ENCODE data around the gene TMEM131. TPM values are rescaled to one million over a fixed set of nuclear protein-coding genes. Genes with fewer than 3 reads are reported as not detected.

Gene TMEM131
- total RNA-seq, 1 experiment from 2014 or later, result 28.9 TPM

DNA sequence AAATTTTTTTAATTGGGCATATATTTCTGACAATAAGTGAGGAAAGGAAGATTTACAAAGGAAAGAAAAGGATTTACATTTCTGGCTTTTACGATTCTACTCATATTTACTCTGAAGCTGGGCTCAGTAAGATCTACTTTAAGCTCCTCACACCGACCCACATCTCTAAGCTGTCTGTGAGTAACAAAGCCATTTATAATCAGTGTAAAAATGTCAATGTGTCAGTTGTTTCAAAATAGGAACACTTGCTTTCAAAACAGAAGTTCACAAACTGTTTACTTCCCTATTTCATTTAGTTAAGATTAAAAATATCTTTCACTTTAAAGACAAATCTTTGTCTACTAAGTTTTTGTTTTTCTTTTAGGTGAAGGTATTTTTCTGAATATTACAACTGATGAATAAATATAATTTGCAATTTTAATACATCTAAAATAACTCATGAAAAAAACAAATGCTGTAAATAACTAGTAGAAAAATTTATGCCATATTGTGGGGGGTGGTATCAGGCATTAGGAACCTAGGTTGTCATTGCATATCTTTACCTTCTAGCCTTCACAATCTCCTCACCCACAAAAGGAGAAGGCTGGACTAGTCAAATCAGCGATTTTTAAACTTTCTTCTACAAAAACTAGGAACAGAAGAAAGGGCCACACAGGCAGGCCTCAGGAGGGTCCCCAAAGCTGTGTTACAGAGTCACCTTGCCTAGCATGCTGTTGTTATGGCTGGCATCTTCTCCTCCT, 64.5 kb downstream of the TMEM131 start:
- POLR2A ChIA-PET (ENCODE audit: low non-redundant PET), result no interaction called here

DNA sequence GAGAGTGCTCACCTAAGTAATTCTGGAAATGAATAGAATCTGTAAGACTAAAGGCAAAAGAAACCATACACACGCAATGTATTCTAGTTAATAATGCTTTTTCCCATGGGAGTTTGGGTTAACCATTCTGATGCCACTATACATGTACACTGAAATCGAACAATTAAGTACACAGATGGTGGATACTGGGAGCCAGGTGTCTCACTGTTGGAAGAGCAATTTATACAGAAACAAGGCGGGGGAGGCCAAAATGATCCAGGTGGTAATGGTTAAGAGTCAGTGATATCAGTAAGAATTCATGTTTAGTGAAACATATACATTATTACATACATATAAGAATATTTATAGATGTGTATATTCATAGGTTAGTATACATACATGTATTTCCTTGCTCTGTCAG, 67.2 kb downstream of the TMEM131 start:
- Histone ChIP-seq H3K4me1 (ENCODE audit: insufficient read depth, low read length, poor library complexity, severe bottlenecking) (peaks cover 5% of the 10 kb centered on the region), H3K36me3 (ENCODE audit: insufficient read depth, low read length, poor library complexity, severe bottlenecking) (no peaks in the 10 kb centered on the region), H3K9me3 (ENCODE audit: low read depth, low read length, poor library complexity, severe bottlenecking) (no peaks in the 10 kb centered on the region), H3K27me3 (replicated peaks; ENCODE audit: insufficient read depth, low read depth, low read length, poor library complexity) (no peaks in the 10 kb centered on the region), H3K4me3 (ENCODE audit: low read depth, low read length, poor library complexity, severe bottlenecking) (no peak overlapping the region), H3K27ac (ENCODE audit: low read depth, low read length, poor library complexity, severe bottlenecking) (no peak overlapping the region)
- DNase-seq (ENCODE audit: low spot score), result no peak
- ChIA-PET CTCF (no interaction called here), POLR2A (ENCODE audit: low non-redundant PET) (no interaction called here)
- BruUV-seq (replicated peaks), result no TSS peak
- TF ChIP-seq, protein P1, sequence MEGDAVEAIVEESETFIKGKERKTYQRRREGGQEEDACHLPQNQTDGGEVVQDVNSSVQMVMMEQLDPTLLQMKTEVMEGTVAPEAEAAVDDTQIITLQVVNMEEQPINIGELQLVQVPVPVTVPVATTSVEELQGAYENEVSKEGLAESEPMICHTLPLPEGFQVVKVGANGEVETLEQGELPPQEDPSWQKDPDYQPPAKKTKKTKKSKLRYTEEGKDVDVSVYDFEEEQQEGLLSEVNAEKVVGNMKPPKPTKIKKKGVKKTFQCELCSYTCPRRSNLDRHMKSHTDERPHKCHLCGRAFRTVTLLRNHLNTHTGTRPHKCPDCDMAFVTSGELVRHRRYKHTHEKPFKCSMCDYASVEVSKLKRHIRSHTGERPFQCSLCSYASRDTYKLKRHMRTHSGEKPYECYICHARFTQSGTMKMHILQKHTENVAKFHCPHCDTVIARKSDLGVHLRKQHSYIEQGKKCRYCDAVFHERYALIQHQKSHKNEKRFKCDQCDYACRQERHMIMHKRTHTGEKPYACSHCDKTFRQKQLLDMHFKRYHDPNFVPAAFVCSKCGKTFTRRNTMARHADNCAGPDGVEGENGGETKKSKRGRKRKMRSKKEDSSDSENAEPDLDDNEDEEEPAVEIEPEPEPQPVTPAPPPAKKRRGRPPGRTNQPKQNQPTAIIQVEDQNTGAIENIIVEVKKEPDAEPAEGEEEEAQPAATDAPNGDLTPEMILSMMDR (conservative IDR thresholded peaks at IDR 0.05; ENCODE audit: low read depth, low read length), result no peak
- no peak for TF ChIP-seq EZH2 (IDR thresholded peaks at IDR 0.05; ENCODE audit: borderline replicate concordance, low read depth, low read length, poor library complexity, severe bottlenecking)
- intact Hi-C loops (cut with micrococcal nuclease; ENCODE audit: unreplicated experiment), result no loop called here

More for the DNA sequence above, 64.5 kb downstream of the TMEM131 start:
- no TSS peak for BruUV-seq (replicated peaks)
- Histone ChIP-seq H3K27me3 (replicated peaks; ENCODE audit: insufficient read depth, low read depth, low read length, poor library complexity) (no peaks in the 10 kb centered on the region), H3K4me3 (ENCODE audit: low read depth, low read length, poor library complexity, severe bottlenecking) (no peak overlapping the region), H3K9me3 (ENCODE audit: low read depth, low read length, poor library complexity, severe bottlenecking) (no peaks in the 10 kb centered on the region), H3K36me3 (ENCODE audit: insufficient read depth, low read length, poor library complexity, severe bottlenecking) (no peaks in the 10 kb centered on the region), H3K4me1 (ENCODE audit: insufficient read depth, low read length, poor library complexity, severe bottlenecking) (peaks cover 26% of the 10 kb centered on the region), H3K27ac (ENCODE audit: low read depth, low read length, poor library complexity, severe bottlenecking) (no peak overlapping the region)
- no peak for DNase-seq (ENCODE audit: low spot score)
- intact Hi-C loops (cut with micrococcal nuclease; ENCODE audit: unreplicated experiment), result no loop called here
- CTCF ChIA-PET, result no interaction called here
- TF ChIP-seq, protein P1 (conservative IDR thresholded peaks at IDR 0.05; ENCODE audit: low read depth, low read length), result no peak
- TF ChIP-seq EZH2 (IDR thresholded peaks at IDR 0.05; ENCODE audit: borderline replicate concordance, low read depth, low read length, poor library complexity, severe bottlenecking), result no peak

DNA sequence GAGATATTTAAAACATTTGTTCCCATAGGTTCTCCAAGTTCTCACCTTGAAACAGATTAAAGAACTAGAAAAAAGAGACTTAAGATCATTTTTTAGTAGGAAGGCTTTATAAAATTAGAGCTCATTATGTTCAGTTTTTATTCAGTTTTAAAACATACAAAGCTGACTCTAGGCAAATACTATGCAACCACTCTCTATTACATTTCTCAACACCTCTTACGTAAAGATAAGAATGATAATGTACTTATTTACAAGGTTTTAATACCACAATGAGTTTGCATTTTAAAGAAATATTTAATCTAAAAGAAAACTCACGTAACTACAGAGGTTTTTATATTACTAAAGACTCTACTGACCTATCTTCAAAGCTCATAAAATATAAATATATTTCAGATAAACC, 68.8 kb downstream of the TMEM131 start:
- no peak for DNase-seq (ENCODE audit: low spot score)
- Histone ChIP-seq H3K4me1 (ENCODE audit: insufficient read depth, low read length, poor library complexity, severe bottlenecking) (peaks cover 5% of the 10 kb centered on the region), H3K36me3 (ENCODE audit: insufficient read depth, low read length, poor library complexity, severe bottlenecking) (no peaks in the 10 kb centered on the region), H3K27me3 (replicated peaks; ENCODE audit: insufficient read depth, low read depth, low read length, poor library complexity) (no peaks in the 10 kb centered on the region), H3K9me3 (ENCODE audit: low read depth, low read length, poor library complexity, severe bottlenecking) (no peaks in the 10 kb centered on the region), H3K4me3 (ENCODE audit: low read depth, low read length, poor library complexity, severe bottlenecking) (no peak overlapping the region), H3K27ac (ENCODE audit: low read depth, low read length, poor library complexity, severe bottlenecking) (no peak overlapping the region)
- ChIA-PET CTCF (no interaction called here), POLR2A (ENCODE audit: low non-redundant PET) (no interaction called here)
- intact Hi-C loops (cut with micrococcal nuclease; ENCODE audit: unreplicated experiment), result no loop called here
- BruUV-seq (replicated peaks), result no TSS peak
- no peak for TF ChIP-seq EZH2 (IDR thresholded peaks at IDR 0.05; ENCODE audit: borderline replicate concordance, low read depth, low read length, poor library complexity, severe bottlenecking)
- TF ChIP-seq, protein P1 (conservative IDR thresholded peaks at IDR 0.05; ENCODE audit: low read depth, low read length), result no peak
